Stimulated activated CD4-positive, alpha-beta T cell treated with anti-CD3 and anti-CD28 coated beads, TNF-alpha, amount 100 ng/mL, for 48 hours (primary cell): ENCODE results near the gene CSRP1.
"Not testable (repeated sequence)": the region's sequence is repeated elsewhere in the genome, so short reads cannot be mapped to it uniquely, and the experiment has no call there.

Experiments
- DNase-seq, 3 donors: peaks; one replicate each; pipeline ENCODE4 v3.0.0-alpha.2; 2020; ENCODE audit warnings: low read depth in 3 of 3

The CSRP1 gene

GRCh38 chr1:201537891-201538611 is 31.1 kb upstream of the CSRP1 start:
- no peak for DNase-seq

GRCh38 chr1:201537467-201537866 is 30.5 kb upstream of the CSRP1 start:
- DNase-seq: no peak

GRCh38 chr1:201537028-201537427 is 30.1 kb upstream of the CSRP1 start:
- no peak for DNase-seq

- DNase-seq: no peak
Observed at GRCh38 chr1:201536558-201536957, 29.6 kb upstream of the CSRP1 start.

DNA sequence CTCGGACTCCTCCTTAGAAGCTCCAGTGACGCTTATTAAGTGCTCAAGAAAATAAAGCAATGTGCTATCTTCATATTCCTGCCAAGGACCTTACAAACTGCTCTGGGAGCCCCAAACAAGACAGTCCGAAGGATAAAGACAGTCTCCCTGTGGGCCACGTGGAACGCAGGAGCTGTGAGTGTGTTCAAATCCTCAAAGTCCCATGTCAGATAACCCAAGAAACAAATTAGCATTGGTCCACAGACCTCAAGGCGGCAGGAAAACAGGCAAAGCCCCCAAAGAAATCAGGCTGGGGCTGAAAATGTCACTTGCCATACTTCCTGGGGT is 29.0 kb upstream of the CSRP1 start:
- no peak for DNase-seq

DNA sequence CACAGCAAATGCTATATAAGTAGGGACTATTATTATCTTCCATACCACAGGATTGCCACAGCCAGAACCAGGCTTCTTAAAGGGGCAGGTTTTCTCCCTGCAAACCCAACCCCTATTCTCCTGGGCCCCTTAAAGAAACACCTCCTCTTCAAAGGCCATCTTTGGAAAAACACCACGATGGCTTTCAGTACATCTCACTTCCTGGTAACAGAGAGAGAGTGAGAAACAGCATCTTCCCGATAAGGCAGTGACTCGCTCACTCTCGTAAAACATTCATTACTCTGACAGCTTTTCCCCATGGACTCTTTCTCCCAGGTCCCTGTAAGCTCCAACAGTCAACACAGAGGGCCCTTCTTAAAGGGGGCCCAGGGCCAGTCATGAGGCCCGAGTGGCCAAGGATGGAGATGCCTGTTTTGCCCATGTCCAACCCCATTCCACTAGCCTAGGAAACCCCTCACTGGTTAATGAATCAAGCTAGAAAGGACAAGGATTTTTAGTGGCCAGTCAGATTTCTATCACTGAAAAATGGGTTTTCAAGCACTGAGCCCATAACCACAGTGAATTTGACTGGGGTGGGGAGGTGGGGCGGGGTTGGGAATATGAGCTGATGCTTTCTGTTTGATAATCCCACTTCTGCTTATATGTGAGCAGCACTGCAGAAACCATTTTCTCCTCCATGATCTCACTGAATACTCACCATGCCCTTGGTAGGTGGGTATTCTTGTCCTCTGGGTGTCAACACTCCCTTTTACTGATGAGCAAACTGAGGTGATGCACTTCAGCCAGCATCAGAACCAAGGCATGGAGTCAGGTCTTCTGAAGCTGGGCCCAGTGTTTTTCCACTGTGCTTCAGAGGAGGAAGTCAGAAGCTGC is 28.4 kb upstream of the CSRP1 start:
- no peak for DNase-seq

DNA sequence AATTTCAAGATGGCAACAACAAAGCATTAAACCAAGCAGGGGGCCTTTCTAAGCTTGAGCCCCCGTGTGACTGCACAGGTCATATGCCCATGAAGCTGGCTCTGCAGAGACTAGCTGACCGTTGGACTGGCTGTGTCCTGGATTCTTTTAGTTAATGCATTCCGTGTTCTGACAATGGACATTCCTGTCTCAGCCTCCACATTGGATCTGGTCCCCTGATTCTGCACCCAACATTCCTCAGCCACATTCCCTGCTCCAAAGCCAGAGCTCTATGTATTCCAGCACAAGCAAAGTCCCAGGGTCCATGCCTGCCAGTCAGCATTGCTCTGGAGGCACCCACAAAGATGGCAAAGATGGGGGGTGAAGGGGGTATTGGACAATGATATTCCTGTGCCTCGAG is 26.9 kb upstream of the CSRP1 start:
- DNase-seq: no peak

GRCh38 chr1:201531551-201532425 is 24.9 kb upstream of the CSRP1 start:
- no peak for DNase-seq

DNA sequence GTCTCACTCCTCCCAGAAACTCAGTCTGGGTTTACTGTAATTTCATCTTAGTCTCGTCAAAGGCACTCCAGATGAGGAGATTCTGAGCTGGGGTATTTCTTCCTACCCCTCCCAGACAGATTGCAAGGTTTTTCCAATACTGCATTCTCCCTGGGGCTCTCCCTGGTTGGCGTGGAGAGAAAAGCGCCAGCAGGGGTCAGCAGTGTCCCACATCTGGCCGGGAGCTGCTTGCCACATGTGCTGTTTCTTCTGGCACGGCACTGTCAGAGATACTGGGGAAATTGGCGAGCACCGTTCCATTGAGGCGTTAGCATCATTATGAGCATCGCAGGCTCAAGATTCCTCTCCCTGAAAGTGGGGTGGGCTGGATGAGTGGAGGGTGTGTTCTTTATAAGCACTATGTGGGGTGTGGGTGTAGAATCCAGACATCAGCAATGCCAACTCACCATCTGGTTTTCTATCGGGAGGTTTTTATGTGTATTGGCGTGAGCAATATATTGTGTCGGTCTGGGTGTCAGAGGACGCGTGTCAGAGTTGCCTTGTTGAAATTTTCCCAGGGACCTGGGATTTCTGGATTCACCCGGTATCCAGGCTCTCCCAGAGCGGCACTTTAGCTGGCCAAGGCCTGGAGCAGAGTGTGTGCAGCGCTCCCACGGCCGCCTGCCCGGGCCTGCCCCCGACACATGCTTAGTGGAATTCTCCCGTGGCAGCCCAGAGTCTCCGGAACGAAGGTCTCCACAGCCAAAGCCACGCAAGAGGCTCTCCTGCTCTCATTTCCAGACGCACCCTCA is 24.0 kb upstream of the CSRP1 start:
- DNase-seq: peak; percentile 27 to 41 (median 27)

- no peak for DNase-seq
Observed at GRCh38 chr1:201528631-201529252, 21.8 kb upstream of the CSRP1 start.

- no peak for DNase-seq
Observed at GRCh38 chr1:201527879-201528278, 21.0 kb upstream of the CSRP1 start.

DNA sequence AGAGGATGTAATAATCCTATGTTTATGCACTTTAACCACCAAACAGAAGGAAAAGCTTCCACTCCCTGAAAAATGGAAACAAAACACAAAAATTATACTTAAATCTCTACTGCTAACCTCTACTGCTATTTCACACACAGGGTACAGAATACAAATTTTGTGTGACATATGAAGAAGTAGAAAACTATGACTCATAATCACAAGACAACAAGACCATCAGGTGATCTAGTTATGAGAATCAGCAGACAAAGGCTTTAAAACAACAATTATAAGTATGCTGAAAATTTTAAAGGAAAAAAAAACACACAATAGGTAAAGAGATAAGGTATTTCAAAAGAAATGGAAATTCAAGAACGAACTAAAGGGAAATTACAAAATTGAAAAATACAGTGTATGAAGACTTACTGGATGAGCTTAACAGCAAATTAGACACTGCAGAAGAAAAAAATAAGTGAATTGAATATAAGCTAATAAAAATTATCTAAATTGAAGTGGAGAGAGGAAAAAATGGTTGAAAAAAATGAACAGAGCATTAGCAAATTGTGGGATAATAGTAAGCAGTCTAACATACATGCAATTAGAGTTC is 18.4 kb upstream of the CSRP1 start:
- no peak for DNase-seq

GRCh38 chr1:201520046-201520575 is 13.2 kb upstream of the CSRP1 start:
- not testable (repeated sequence) for DNase-seq

GRCh38 chr1:201518071-201518470 is 11.1 kb upstream of the CSRP1 start:
- no peak for DNase-seq

DNA sequence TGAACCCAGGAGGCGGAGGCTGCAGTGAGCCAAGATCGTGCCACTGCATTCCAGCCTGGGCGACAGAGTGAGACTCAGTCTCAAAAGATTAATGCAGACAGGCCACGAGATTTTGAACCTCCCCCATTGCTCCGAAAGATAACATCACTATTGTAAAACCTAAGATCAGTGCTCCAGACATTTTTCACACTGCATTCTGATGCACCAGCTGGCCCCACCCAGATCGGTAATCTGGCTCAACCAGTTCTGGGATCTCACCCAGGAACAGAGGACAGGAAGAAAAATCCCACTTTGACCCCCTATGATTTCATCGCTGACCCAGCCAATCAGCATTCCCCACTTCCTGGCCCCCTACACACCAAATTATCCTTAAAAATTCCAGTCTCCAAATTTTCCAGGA is 10.7 kb upstream of the CSRP1 start:
- no peak for DNase-seq

DNA sequence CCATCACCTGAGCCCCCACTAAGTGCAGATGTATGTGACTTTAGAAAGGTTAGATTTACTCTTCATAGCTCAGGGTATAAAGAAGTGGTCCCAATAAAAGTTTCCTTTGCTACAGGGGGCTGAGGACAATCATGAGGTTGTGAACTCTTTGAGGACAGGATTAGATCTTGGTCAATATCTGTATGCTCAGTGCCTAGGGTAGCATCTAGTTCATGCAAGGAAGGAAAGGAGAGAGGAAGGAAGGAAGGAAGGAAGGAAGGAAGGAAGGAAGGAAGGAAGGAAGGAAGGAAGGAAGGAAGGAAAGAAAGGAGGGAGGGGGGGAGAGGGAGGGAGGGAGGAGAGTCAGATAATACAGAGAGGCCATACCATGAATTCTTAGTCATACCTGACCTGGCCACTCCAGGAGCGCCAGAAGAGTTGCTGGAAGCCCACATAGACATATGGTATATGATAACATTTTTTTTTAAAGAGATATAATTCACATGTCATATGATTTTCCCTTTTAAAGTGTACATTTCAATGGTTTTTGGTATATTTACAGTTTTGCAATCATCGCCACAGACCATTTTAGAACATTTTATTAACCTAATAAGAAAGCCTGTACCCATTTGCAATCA is 9.7 kb upstream of the CSRP1 start:
- no peak for DNase-seq

DNA sequence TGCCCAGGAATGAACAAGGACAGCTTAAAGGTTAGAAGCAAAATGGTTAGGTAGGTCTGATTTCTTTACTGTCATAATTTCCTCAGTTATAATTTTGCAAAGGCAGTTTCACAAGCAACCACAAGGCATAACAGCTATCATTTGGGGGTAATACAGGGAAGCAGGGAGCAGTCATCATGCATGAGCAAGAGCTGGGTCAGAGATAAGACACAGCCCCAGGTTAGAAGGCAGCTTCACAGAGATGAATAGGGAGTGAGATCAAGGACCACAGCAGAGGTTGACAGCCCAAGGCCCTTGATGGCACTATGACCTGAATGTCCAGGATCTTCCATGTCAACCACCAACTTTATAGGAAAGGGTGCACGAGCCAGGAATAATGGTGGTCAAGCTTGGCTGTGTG is 9.0 kb upstream of the CSRP1 start:
- DNase-seq: no peak

DNA sequence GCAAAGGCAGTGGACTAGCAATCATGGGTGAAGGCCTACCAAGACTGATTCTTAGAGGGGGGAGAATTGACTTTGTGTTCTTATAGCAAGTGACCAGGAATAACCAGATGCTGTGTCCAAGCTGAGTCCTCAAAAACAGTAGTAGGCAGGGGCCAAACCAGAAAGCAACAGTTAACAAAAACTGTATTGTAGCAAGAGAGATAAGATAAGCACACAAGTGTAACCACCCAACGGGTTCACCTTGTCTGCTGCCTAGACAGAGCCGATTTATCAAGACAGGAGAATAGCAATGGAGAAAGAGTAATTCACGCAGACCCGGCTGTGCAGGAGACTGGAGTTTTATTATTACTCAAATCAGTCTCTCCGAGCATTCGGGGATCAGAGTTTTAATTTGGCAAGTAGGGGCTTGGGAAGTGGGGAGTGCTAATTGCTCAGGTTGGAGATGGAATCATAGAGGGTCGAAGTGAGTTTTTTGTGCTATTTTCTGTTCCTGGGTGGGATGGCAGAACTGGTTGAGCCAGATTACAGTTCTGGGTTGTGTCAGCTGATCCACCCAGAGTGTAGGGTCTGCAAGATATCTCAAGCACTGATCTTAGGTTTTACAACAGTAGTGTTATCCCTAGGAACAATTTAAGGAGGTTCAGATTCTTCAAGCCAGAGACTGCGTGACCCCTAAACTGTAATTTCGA is 8.3 kb upstream of the CSRP1 start:
- no peak for DNase-seq

- no peak for DNase-seq
Observed at GRCh38 chr1:201514466-201514865, 7.5 kb upstream of the CSRP1 start.
